ENCODE results near the gene C17orf107.

DNA sequence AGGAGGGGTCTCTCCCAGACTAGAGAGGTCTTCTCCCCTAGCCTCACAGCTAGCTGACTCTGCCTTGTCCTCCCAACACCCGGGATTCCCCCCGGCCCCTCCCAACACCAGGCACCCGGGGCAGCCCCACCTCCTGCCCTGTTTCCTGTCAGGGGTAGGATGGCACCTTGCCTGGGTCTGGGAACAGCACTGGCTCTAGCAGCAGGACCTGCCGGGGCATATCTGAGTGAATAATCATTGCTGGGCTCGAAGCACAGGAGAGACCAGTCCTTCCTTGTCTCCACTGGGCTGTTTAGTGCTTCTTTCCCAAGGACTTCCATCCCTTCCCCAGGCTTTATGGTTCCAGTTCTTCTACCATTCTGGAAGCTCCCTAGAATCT lies 40.5 kb upstream of the C17orf107 start:
- no peak for TF ChIP-seq CTCF (IDR thresholded peaks at IDR 0.05)
- no peak for TF ChIP-seq ZFX (IDR thresholded peaks at IDR 0.05; ENCODE audit: borderline replicate concordance)

Measured in 22Rv1 (cell line).